ENCODE measurements around the gene VWA5B1. TPM values are rescaled to one million over a fixed set of nuclear protein-coding genes. Genes with fewer than 3 reads are reported as not detected.

VWA5B1 gene
- total RNA-seq, 4 donors from 2014 or later: 0.12 TPM; not detected in 3

GRCh38 chr1:20347699-20348098 lies 57.0 kb downstream of the VWA5B1 start:
- no peak for ATAC-seq
- H3K27me3 ChIP-seq: peaks cover 60% of the 10 kb centered on the region
- TF ChIP-seq POLR2AphosphoS5 (IDR thresholded peaks at IDR 0.05) (no peak), POLR2A (IDR thresholded peaks at IDR 0.05) (no peak), CTCF (IDR thresholded peaks at IDR 0.05) (no peak), EP300 (IDR thresholded peaks at IDR 0.05) (no peak)
- H3K4me3 ChIP-seq: no peak overlapping the region
- WGBS, 2 donors (ENCODE audit: low coverage in 1 of 2): 78% methylated on average over 2 of the region's 2 CpGs; no CpG with 5 or more reads in 1 of the 2 donors
- peaks cover 0 to 12% (median 0%) of the 10 kb centered on the region in 3 donors for H3K9me3 ChIP-seq
- no peak overlapping the region for H3K27ac ChIP-seq
- no peaks in the 10 kb centered on the region for H3K36me3 ChIP-seq
- peaks cover 0 to 13% (median 0%) of the 10 kb centered on the region in 3 donors for H3K4me1 ChIP-seq

- Histone ChIP-seq H3K9me3 (peaks cover 0 to 12% (median 0%) of the 10 kb centered on the region in 3 donors), H3K27me3 (peaks cover 58% of the 10 kb centered on the region), H3K4me1 (peaks cover 0 to 7% (median 0%) of the 10 kb centered on the region in 3 donors), H3K36me3 (no peaks in the 10 kb centered on the region), H3K27ac (no peak overlapping the region), H3K4me3 (no peak overlapping the region)
- no peak for ATAC-seq
- TF ChIP-seq CTCF (IDR thresholded peaks at IDR 0.05) (no peak), POLR2A (IDR thresholded peaks at IDR 0.05) (no peak)
- 57 to 86% methylated on average over 3 to 5 of the region's 13 CpGs for WGBS, 2 donors (ENCODE audit: low coverage in 1 of 2)
These were observed 57.7 kb downstream of the VWA5B1 start for GRCh38 chr1:20348326-20348915.

- Histone ChIP-seq H3K27me3 (peaks cover 55% of the 10 kb centered on the region), H3K27ac (no peak overlapping the region), H3K36me3 (no peaks in the 10 kb centered on the region), H3K9me3 (peaks cover 0 to 12% (median 0%) of the 10 kb centered on the region in 3 donors), H3K4me3 (no peak overlapping the region), H3K4me1 (no peaks in the 10 kb centered on the region)
- no peak for ATAC-seq
- 85 to 96% methylated on average over 2 to 4 of the region's 5 CpGs for WGBS, 2 donors (ENCODE audit: low coverage in 1 of 2)
- no peak for TF ChIP-seq POLR2AphosphoS5 (IDR thresholded peaks at IDR 0.05)
- no peak for TF ChIP-seq EP300 (IDR thresholded peaks at IDR 0.05)
- TF ChIP-seq POLR2A (IDR thresholded peaks at IDR 0.05): no peak
- TF ChIP-seq CTCF (IDR thresholded peaks at IDR 0.05): no peak
These were observed 58.9 kb downstream of the VWA5B1 start for GRCh38 chr1:20349561-20349960.

- no peak overlapping the region for H3K27ac ChIP-seq
- ATAC-seq: no peak
- no peaks in the 10 kb centered on the region for H3K36me3 ChIP-seq
- peaks cover 0 to 12% (median 0%) of the 10 kb centered on the region in 3 donors for H3K9me3 ChIP-seq
- 83 to 84% methylated on average over 1 to 7 of the region's 12 CpGs for WGBS, 2 donors (ENCODE audit: low coverage in 1 of 2)
- TF ChIP-seq POLR2A (IDR thresholded peaks at IDR 0.05) (no peak), EP300 (IDR thresholded peaks at IDR 0.05) (no peak), POLR2AphosphoS5 (IDR thresholded peaks at IDR 0.05) (no peak), CTCF (IDR thresholded peaks at IDR 0.05) (no peak)
- H3K4me3 ChIP-seq: no peak overlapping the region
- H3K4me1 ChIP-seq: no peaks in the 10 kb centered on the region
- peaks cover 52% of the 10 kb centered on the region for H3K27me3 ChIP-seq
These were observed 59.3 kb downstream of the VWA5B1 start for GRCh38 chr1:20349971-20350370.

- Histone ChIP-seq H3K4me3 (no peak overlapping the region), H3K27ac (no peak overlapping the region), H3K9me3 (peaks cover 0 to 12% (median 0%) of the 10 kb centered on the region in 3 donors), H3K36me3 (no peaks in the 10 kb centered on the region), H3K4me1 (no peaks in the 10 kb centered on the region), H3K27me3 (peaks cover 52% of the 10 kb centered on the region)
- WGBS, 2 donors (ENCODE audit: low coverage in 1 of 2): 100% methylated on average over 2 of the region's 7 CpGs; no CpG with 5 or more reads in 1 of the 2 donors
- TF ChIP-seq POLR2AphosphoS5 (IDR thresholded peaks at IDR 0.05): no peak
- TF ChIP-seq POLR2A (IDR thresholded peaks at IDR 0.05): no peak
- no peak for TF ChIP-seq EP300 (IDR thresholded peaks at IDR 0.05)
- TF ChIP-seq CTCF (IDR thresholded peaks at IDR 0.05): no peak
- ATAC-seq: no peak
These were observed 59.7 kb downstream of the VWA5B1 start for GRCh38 chr1:20350421-20350820.

Data from gastroesophageal sphincter (tissue), 4 donors.